Lung (tissue), 12 donors: ENCODE data around the gene NAALADL2. TPM values are rescaled to one million over a fixed set of nuclear protein-coding genes. Genes with fewer than 3 reads are reported as not detected.

Source experiments
- ATAC-seq: fragments of 200-7000 bp; cut with Tn5 transposase; one replicate; pipeline ENCODE4 v1.9.1; 2020; ENCODE audit warnings: moderate number of reproducible peaks; ENCODE audit not compliant: insufficient read depth, low FRiP score
- DNase-seq, 3 donors: peaks; one replicate each; pipeline ENCODE4 v3.0.0-alpha.2; 2013 to 2017
- H3K27ac ChIP-seq, 2 donors: one replicate each; pipeline ENCODE4 v1.5.1; 2013; ENCODE audit warnings: mild to moderate bottlenecking in 2 of 2, moderate library complexity in 2 of 2, control low read depth in 1 of 2, inconsistent platforms in 1 of 2, low read depth in 1 of 2, low read length in 1 of 2
- H3K27me3 ChIP-seq, 3 donors: one replicate each; pipeline ENCODE4 v1.5.1; 2013; ENCODE audit warnings: low read length in 2 of 3; ENCODE audit not compliant: control insufficient read depth in 3 of 3, insufficient read depth in 3 of 3
- H3K36me3 ChIP-seq, 4 donors: one replicate each; pipeline ENCODE4 v1.5.1; 2013; ENCODE audit warnings: low read length in 4 of 4, mild to moderate bottlenecking in 1 of 4, moderate library complexity in 1 of 4; ENCODE audit not compliant: control insufficient read depth in 4 of 4, insufficient read depth in 4 of 4
- H3K4me1 ChIP-seq, 5 donors: one replicate each; pipeline ENCODE4 v1.5.1; 2013; ENCODE audit warnings: low read length in 5 of 5, mild to moderate bottlenecking in 2 of 5, moderate library complexity in 1 of 5; ENCODE audit not compliant: control insufficient read depth in 5 of 5, insufficient read depth in 5 of 5
- H3K4me3 ChIP-seq: one replicate; pipeline ENCODE4 v1.5.1; 2013; ENCODE audit warnings: mild to moderate bottlenecking, control low read depth, moderate library complexity
- H3K9ac ChIP-seq, 2 donors: one replicate each; pipeline ENCODE4 v1.5.1; 2013; ENCODE audit warnings: low read length in 2 of 2, control low read depth in 1 of 2; ENCODE audit not compliant: insufficient read depth in 1 of 2
- H3K9me3 ChIP-seq, 4 donors: one replicate each; pipeline ENCODE4 v1.5.1; 2013; ENCODE audit warnings: low read length in 3 of 4, mild to moderate bottlenecking in 1 of 4, moderate library complexity in 1 of 4; ENCODE audit not compliant: control insufficient read depth in 4 of 4, insufficient read depth in 3 of 4
- CTCF ChIP-seq: IDR thresholded peaks from 2 replicates; pipeline ENCODE4 v1.5.1; 2012; ENCODE audit warnings: mild to moderate bottlenecking; ENCODE audit errors: control extremely low read depth, extremely low read depth
- WGBS, 2 donors: extraction: QIAGEN DNeasy Blood & Tissue Kit; methylation state at CpG; one replicate each; pipeline ENCODE4 v1.1.7; 2013; 5-methylcytosine and 5-hydroxymethylcytosine counted together
- polyA plus RNA-seq, 2 donors: library from polyadenylated mRNA; stranded (reverse); fragments of 200-250 nt; gene quantifications; one replicate each; pipeline ENCODE4 v1.2.1, GENCODE V29; 2013
- total RNA-seq, 2 donors: library from RNA; depleted of rRNA in 1 of 2; stranded (reverse); fragments of >200 nt in 1 of 2; gene quantifications; one replicate each; pipeline ENCODE4 v1.2.1, GENCODE V29; 2014 to 2021
- donor health status: control.
- donor health status: control.
- donor health status: Bipolar disorder and iron deficiency.
- donor health status: healthy.
- donor health status: DM: yes; HTN: yes; CAD: no.

NAALADL2 gene
- total and polyA plus RNA-seq, 4 donors: 0.49 to 46.7 (median 4.7) TPM

DNA sequence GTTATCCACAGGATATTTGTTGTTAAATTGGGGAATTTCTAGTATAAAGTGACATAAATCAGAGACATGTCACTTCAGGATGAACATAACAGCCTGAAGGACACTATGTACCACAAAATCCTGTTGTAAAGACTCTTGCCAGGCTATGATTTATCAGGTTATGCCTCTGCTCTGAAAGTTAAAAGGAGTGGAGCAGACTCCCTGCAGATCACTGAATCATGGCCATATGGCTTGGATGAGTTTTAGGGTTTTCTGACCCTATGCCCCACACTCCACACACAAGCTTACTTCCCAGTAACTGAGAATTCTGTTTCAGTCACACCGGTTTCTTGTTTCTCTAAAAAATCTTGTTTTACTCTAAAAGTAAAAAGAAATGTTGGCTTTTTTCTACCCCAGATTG, 869.4 kb downstream of the NAALADL2 start:
- Histone ChIP-seq H3K4me3 (no peak overlapping the region), H3K36me3 (no peaks in the 10 kb centered on the region), H3K27me3 (no peaks in the 10 kb centered on the region), H3K4me1 (peaks cover 0 to 5% (median 0%) of the 10 kb centered on the region in 5 donors), H3K27ac (no peak overlapping the region), H3K9me3 (peaks cover 0 to 3% (median 0%) of the 10 kb centered on the region in 4 donors), H3K9ac (no peak overlapping the region)
- WGBS, 2 donors: 95 to 96% methylated on average over 1 of the region's 1 CpG
- no peak for ATAC-seq
- TF ChIP-seq CTCF: no peak
- no peak for DNase-seq

GRCh38 chr3:175729466-175729865, 870.3 kb downstream of the NAALADL2 start:
- TF ChIP-seq CTCF: no peak
- H3K36me3 ChIP-seq: no peaks in the 10 kb centered on the region
- H3K27me3 ChIP-seq: no peaks in the 10 kb centered on the region
- H3K9ac ChIP-seq: no peak overlapping the region
- WGBS, 2 donors: 70 to 87% methylated on average over 3 of the region's 3 CpGs
- H3K27ac ChIP-seq: no peak overlapping the region
- DNase-seq (no peak), ATAC-seq (no peak)
- no peak overlapping the region for H3K4me3 ChIP-seq
- peaks cover 0 to 3% (median 0%) of the 10 kb centered on the region in 4 donors for H3K9me3 ChIP-seq
- peaks cover 0 to 5% (median 0%) of the 10 kb centered on the region in 5 donors for H3K4me1 ChIP-seq

DNA sequence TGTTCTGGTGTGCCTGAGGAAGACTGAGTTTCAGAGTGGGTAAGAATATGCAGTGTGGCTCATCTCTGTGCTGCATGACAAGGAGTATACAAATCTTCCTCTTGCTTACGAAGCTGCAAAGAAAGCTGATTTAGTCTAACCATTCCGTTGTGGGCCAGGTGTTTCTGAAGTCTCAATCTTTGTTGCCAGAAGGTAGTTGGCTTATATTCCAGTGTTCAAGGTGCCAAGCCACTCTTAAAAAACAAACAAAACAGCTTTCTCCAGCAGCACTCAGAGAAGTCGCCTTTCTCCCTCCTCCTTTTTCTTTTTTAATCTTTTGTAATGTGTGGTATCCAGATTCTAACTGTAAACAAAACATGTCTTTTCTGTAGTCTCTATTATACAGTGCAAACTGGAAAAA, 872.4 kb downstream of the NAALADL2 start:
- peak in 2 of 3 donors; percentile 45 to 47 for DNase-seq
- no peak for TF ChIP-seq CTCF
- H3K4me3 ChIP-seq: no peak overlapping the region
- no peaks in the 10 kb centered on the region for H3K36me3 ChIP-seq
- H3K9ac ChIP-seq: peak overlapping the region in 1 of 2 donors; percentile 62
- WGBS, 2 donors: 48 to 77% methylated on average over 3 of the region's 3 CpGs
- peaks cover 0 to 5% (median 0%) of the 10 kb centered on the region in 5 donors for H3K4me1 ChIP-seq
- no peak overlapping the region for H3K27ac ChIP-seq
- H3K9me3 ChIP-seq: peaks cover 0 to 5% (median 0%) of the 10 kb centered on the region in 4 donors
- ATAC-seq: no peak
- no peaks in the 10 kb centered on the region for H3K27me3 ChIP-seq

GRCh38 chr3:175732017-175732416, 872.9 kb downstream of the NAALADL2 start:
- H3K27ac ChIP-seq: no peak overlapping the region
- no peaks in the 10 kb centered on the region for H3K27me3 ChIP-seq
- peaks cover 0 to 5% (median 0%) of the 10 kb centered on the region in 4 donors for H3K9me3 ChIP-seq
- ATAC-seq (no peak), DNase-seq (peak in 1 of 3 donors; percentile 65)
- WGBS, 2 donors: 81 to 87% methylated on average over 2 of the region's 2 CpGs
- H3K36me3 ChIP-seq: no peaks in the 10 kb centered on the region
- TF ChIP-seq CTCF: no peak
- H3K4me3 ChIP-seq: no peak overlapping the region
- H3K4me1 ChIP-seq: peaks cover 0 to 5% (median 0%) of the 10 kb centered on the region in 5 donors
- H3K9ac ChIP-seq: no peak overlapping the region
